Ovary (tissue), 3 donors: ENCODE data around the gene SVOPL.

Experiments
- CTCF ChIP-seq, 3 donors: fragments of 450-650 bp in 2 of 3; fragments of 200-600 bp in 1 of 3; IDR thresholded peaks; one replicate each; pipeline versions ENCODE4 v1.5.1 to v1.8.0; 2016 to 2022; ENCODE audit warnings: antibody characterized with exemption in 3 of 3, mild to moderate bottlenecking in 1 of 3
- EP300 ChIP-seq: sonication (generic); formaldehyde crosslinking; IDR thresholded peaks from one replicate; pipeline ENCODE4 v1.6.1; 2017; ENCODE audit warnings: antibody characterized with exemption
- POLR2A ChIP-seq: fragments of 450-650 bp; IDR thresholded peaks from one replicate; pipeline ENCODE4 v1.6.1; 2017; ENCODE audit warnings: antibody characterized with exemption, mild to moderate bottlenecking, moderate library complexity
- donor health status: DM: no; HTN: no; CAD: no.

- TF ChIP-seq CTCF (IDR thresholded peaks at IDR 0.05) (no peak), POLR2A (no peak), EP300 (no peak)
Observed at GRCh38 chr7:138565071-138565450, 136.1 kb downstream of the SVOPL start.
